K562 (cell line): ENCODE results near the gene B3GAT3. TPM values are rescaled to one million over a fixed set of nuclear protein-coding genes. Genes with fewer than 3 reads are reported as not detected.

Experiments used
- ADNP ChIP-seq: fragments of 200-800 bp; sonication (Bioruptor generic); IDR thresholded peaks from 2 replicates; pipeline ENCODE4 v1.6.1; 2016; ENCODE audit warnings: missing genetic modification characterization, missing compliant biosample characterization
- ARID2 ChIP-seq: fragments of 450-650 bp; IDR thresholded peaks from 2 replicates; pipeline ENCODE4 v1.6.1; 2017; ENCODE audit warnings: antibody characterized with exemption, mild to moderate bottlenecking
- BRD9 ChIP-seq: fragments of 450-650 bp; IDR thresholded peaks from 2 replicates; pipeline ENCODE4 v1.6.1; 2018; ENCODE audit warnings: low read depth; ENCODE audit not compliant: partially characterized antibody
- CEBPB ChIP-seq: fragments of 450-650 bp; IDR thresholded peaks from 2 replicates; pipeline ENCODE4 v1.6.1; 2016; ENCODE audit warnings: missing genetic modification characterization, missing compliant biosample characterization
- CEBPG ChIP-seq, 3 experiments: fragments of 200-800 bp in 1 of 3; sonication (Bioruptor generic) in 1 of 3; sonication (generic) in 1 of 3; formaldehyde crosslinking in 1 of 3; IDR thresholded peaks in 2 of 3; conservative IDR thresholded peaks in 1 of 3; 2 replicates each; pipeline versions ENCODE4 v1.6.1 to v1.8.0; 2016 to 2022; ENCODE audit warnings: missing compliant biosample characterization in 2 of 3, missing genetic modification characterization in 2 of 3, mild to moderate bottlenecking in 1 of 3, missing genetic modification reagents in 1 of 3
- E2F8 ChIP-seq: fragments of 450-650 bp; IDR thresholded peaks from 2 replicates; pipeline ENCODE4 v1.7.1; 2018; ENCODE audit warnings: mild to moderate bottlenecking, low read depth; ENCODE audit not compliant: partially characterized antibody
- MEIS2 ChIP-seq: fragments of 450-650 bp; IDR thresholded peaks from 2 replicates; pipeline ENCODE4 v1.6.1; 2014; ENCODE audit warnings: mild to moderate bottlenecking; ENCODE audit not compliant: partially characterized antibody
- NKRF ChIP-seq: fragments of 450-650 bp; IDR thresholded peaks from 2 replicates; pipeline ENCODE4 v1.6.1; 2016; ENCODE audit warnings: borderline replicate concordance
- PKNOX1 ChIP-seq: fragments of 450-650 bp; IDR thresholded peaks from 2 replicates; pipeline ENCODE4 v1.6.1; 2016
- ZNF232 ChIP-seq: sonication (generic); formaldehyde crosslinking; IDR thresholded peaks from 2 replicates; pipeline ENCODE4 v1.8.0; 2022; ENCODE audit warnings: mild to moderate bottlenecking, missing genetic modification reagents
- ZNF696 ChIP-seq: fragments of 250-450 bp; sonication (Bioruptor Pico); conservative IDR thresholded peaks from 2 replicates; pipeline ENCODE4 v1.4.0; 2020; ENCODE audit warnings: mild to moderate bottlenecking, moderate library complexity
- polyA plus RNA-seq, 8 experiments: library from polyadenylated mRNA; depleted of rRNA in 4 of 8; stranded (reverse) in 5 of 8; unstranded in 3 of 8; fragments of >200 nt; fragmentation: Nextera tagmentation in 2 of 8; fragmentation: Illumina TruSeq in 1 of 8; extraction: Ambion mirVana in 2 of 8; extraction: Trizol in 1 of 8; gene quantifications; 2 replicates each; pipeline versions ENCODE4 v1.2.1 to v1.2.3, GENCODE V29; 2011 to 2014; ENCODE audit warnings: inconsistent platforms in 1 of 8, missing spikeins in 1 of 8
- total RNA-seq, 7 experiments: library from RNA; depleted of rRNA in 6 of 7; stranded (reverse); fragments of >200 nt in 6 of 7; fragmentation: Illumina TruSeq in 2 of 7; extraction: Trizol in 2 of 7; gene quantifications; 2 replicates each; pipeline versions ENCODE4 v1.2.1 to v1.2.3, GENCODE V29; 2011 to 2021; ENCODE audit warnings: low replicate concordance in 1 of 7

B3GAT3 gene
- total and polyA plus RNA-seq, 9 of the 15 experiments (the other 6 are each of a cell fraction or from before 2014, with no cell fraction given), result 0.30 to 64.0 (median 21.4) TPM

- TF ChIP-seq ARID2 (no peak), CEBPB (tag) (peak; percentile 92), NKRF (no peak), E2F8 (no peak), PKNOX1 (peak; percentile 64), ADNP (tag) (0 out of 2 replicates have a peak, but pooled peaks have one; percentile 32), MEIS2 (peak; percentile 61), ZNF696 (CRISPR knock-in tag) (no peak), CEBPG (CRISPR knock-in tag; IDR thresholded peaks at IDR 0.05) (peak; percentile 74), CEBPG (tag; conservative IDR thresholded peaks at IDR 0.05 in 1 of 2, IDR thresholded peaks at IDR 0.05 in 1 of 2) (peak; percentile 72 to 80), ZNF232 (CRISPR knock-in tag) (no peak), BRD9 (no peak)
- TF ChIP-seq, all 486 proteins: peak for 10
Measured at GRCh38 chr11:62656796-62657429, 35.1 kb upstream of the B3GAT3 start (continued).
